ENCODE results near the gene LUM.

The LUM gene
- total RNA-seq = 0 reads per million in 4 experiments

GRCh38 chr12:91111366-91112325, at the start of gene LUM:
Gene LUM (minus strand): TSS chr12:91111494. CDS start chr12:91108979, 2,515 bp downstream.
- DNase-seq = no peak

GRCh38 chr12:91161009-91161408, 49.7 kb upstream of the LUM start:
- no peak for DNase-seq

GRCh38 chr12:91155990-91156389, 44.7 kb upstream of the LUM start:
- no peak for DNase-seq

GRCh38 chr12:91154131-91154530, 42.8 kb upstream of the LUM start:
- no peak for DNase-seq

GRCh38 chr12:91144053-91144452, 32.8 kb upstream of the LUM start:
- no peak for DNase-seq

- no peak for DNase-seq
These were observed 31.9 kb upstream of the LUM start for GRCh38 chr12:91143206-91143605.

- DNase-seq = no peak
These were observed 30.9 kb upstream of the LUM start for GRCh38 chr12:91142221-91142631.

GRCh38 chr12:91140026-91140931, 29.0 kb upstream of the LUM start:
- no peak for DNase-seq

GRCh38 chr12:91139286-91139685, 28.0 kb upstream of the LUM start:
- no peak for DNase-seq

GRCh38 chr12:91138337-91138920, 27.1 kb upstream of the LUM start:
- no peak for DNase-seq

- DNase-seq = no peak
These were observed 22.6 kb upstream of the LUM start for GRCh38 chr12:91133871-91134270.

GRCh38 chr12:91129662-91130362, 18.5 kb upstream of the LUM start:
- no peak for DNase-seq

GRCh38 chr12:91127751-91128150, 16.5 kb upstream of the LUM start:
- no peak for DNase-seq

GRCh38 chr12:91127306-91127705, 16.0 kb upstream of the LUM start:
- DNase-seq = no peak

GRCh38 chr12:91126516-91126915, 15.2 kb upstream of the LUM start:
- no peak for DNase-seq

GRCh38 chr12:91123236-91123916, 12.1 kb upstream of the LUM start:
- DNase-seq = no peak

GRCh38 chr12:91120781-91121180, 9.5 kb upstream of the LUM start:
- no peak for DNase-seq

GRCh38 chr12:91119089-91119488, 7.8 kb upstream of the LUM start:
- DNase-seq = no peak

- no peak for DNase-seq
These were observed 2.3 kb upstream of the LUM start for GRCh38 chr12:91113621-91114020.

- DNase-seq = no peak
These were observed 876 bp downstream of the LUM start for GRCh38 chr12:91110311-91110924.

GRCh38 chr12:91109581-91110310, 1.5 kb downstream of the LUM start:
- no peak for DNase-seq

Data from effector CD8-positive, alpha-beta T cell (primary cell).